HUDEP-2 (cell line): ENCODE measurements around the gene ARHGAP15.

ENCODE experiments used
- DNase-seq, 76 experiments: peaks; one replicate each; lab custom pipeline; 2025; ENCODE audit not compliant: unreplicated experiment in 76 of 76; lab: John Stamatoyannopoulos, UW

Gene ARHGAP15

GRCh38 chr2:143787674-143788073, 658.5 kb downstream of the ARHGAP15 start:
- DNase-seq: no peak

GRCh38 chr2:143792602-143793001, 663.4 kb downstream of the ARHGAP15 start:
- DNase-seq: no peak

DNA sequence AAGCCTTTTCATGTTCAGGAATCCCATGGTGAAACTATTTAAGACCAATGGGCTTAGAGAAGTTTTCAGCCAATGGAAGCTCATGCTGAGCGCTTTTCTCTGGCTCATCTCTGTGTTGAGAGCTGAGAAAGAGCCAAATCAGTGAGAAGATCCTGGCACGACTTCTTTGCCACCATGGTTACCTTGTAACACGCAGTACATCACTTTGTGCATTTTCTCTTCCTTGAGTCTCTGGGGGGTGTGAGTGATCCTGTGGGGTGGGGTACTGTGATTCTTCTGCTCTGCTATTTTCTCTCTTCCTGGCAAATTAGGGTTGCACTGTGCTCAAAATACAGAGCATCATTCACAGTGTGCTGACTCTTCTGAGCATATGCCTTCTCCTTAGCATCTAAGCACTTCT, 664.2 kb downstream of the ARHGAP15 start:
- DNase-seq: no peak

DNA sequence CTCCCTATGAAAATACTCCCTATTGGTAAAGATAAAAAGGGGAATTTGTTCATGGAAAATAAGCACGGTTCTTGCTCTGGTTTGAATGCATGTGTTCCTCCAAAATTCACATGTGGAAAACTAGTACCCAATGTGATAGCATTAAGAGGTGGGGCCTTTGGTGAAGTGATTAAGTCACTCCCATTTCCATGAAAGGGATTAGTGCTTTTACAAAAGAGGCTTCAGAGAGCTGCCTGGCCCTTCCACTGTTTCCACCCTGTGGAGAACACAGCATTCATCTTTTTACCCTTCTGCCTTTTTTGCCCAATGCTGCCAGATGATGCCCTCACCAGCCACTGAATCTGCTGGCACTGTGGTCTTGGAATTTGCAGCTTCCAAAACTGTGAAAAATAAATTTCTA, 666.8 kb downstream of the ARHGAP15 start:
- DNase-seq: no peak

GRCh38 chr2:143801561-143801960, 672.3 kb downstream of the ARHGAP15 start:
- no peak for DNase-seq

- DNase-seq: no peak
These were observed 673.0 kb downstream of the ARHGAP15 start for GRCh38 chr2:143802242-143802641.

- no peak for DNase-seq
These were observed 673.8 kb downstream of the ARHGAP15 start for GRCh38 chr2:143802871-143803650.

GRCh38 chr2:143803936-143804335, 674.7 kb downstream of the ARHGAP15 start:
- no peak for DNase-seq

DNA sequence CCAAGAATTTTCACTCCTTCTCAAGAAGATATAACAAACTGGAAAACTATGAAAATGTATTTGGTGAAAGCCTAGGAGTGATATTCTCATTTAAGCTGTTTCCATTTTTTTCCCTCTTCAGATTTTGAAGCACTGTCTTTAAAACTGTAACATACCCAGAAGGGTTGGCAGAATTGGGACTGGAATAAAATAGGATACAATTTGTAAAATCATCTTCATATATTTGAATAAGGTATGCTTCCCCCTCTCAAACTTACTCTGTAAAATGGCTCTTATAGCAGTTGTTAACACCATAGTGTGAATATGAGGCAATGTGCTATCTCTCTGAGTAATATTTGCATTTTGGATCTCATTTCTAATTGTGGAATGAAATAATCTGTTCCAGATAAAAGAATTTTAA, 676.4 kb downstream of the ARHGAP15 start:
- no peak for DNase-seq

- DNase-seq: no peak
These were observed 678.0 kb downstream of the ARHGAP15 start for GRCh38 chr2:143807192-143807591.

GRCh38 chr2:143807671-143808070, 678.5 kb downstream of the ARHGAP15 start:
- no peak for DNase-seq

- DNase-seq: no peak
These were observed 678.9 kb downstream of the ARHGAP15 start for GRCh38 chr2:143808166-143808565.

- no peak for DNase-seq
These were observed 685.9 kb downstream of the ARHGAP15 start for GRCh38 chr2:143815082-143815481.

GRCh38 chr2:143816916-143817315, 687.7 kb downstream of the ARHGAP15 start:
- no peak for DNase-seq
